Measurements from ENCODE around the gene MST1R. TPM values are rescaled to one million over a fixed set of nuclear protein-coding genes. Genes with fewer than 3 reads are reported as not detected.

MST1R gene
- total RNA-seq, 5 donors from 2014 or later (not counting 1 experiment from before 2014, with no cell fraction given), result 0.59 to 1.6 (median 1.3) TPM

- peak in 1 of 35 experiments; percentile 13 for DNase-seq
- no peaks in the 10 kb centered on the region for H3K27me3 ChIP-seq (replicated peaks in 1 of 2; ENCODE audit: control insufficient read depth in 2 of 2, extremely low read depth in 1 of 2, insufficient read depth in 2 of 2, low read length in 1 of 2)
- no peak overlapping the region for H3K4me3 ChIP-seq (ENCODE audit: control insufficient read depth in 1 of 2, extremely low read depth in 1 of 2, low read length in 1 of 2)
- no peak overlapping the region for H3K27ac ChIP-seq (ENCODE audit: low read length)
- Mint-ChIP-seq H3K9me3 (no peaks in the 10 kb centered on the region), H3K36me3 (peaks cover 3% of the 10 kb centered on the region), H3K4me3 (no peak overlapping the region), H3K4me1 (no peaks in the 10 kb centered on the region), H3K27ac (no peak overlapping the region), H3K27me3 (no peaks in the 10 kb centered on the region)
- no peaks in the 10 kb centered on the region for H3K4me1 ChIP-seq (ENCODE audit: control insufficient read depth in 1 of 2, extremely low read depth in 1 of 2, insufficient read depth in 2 of 2, low read length in 2 of 2)
- peaks cover 0 to 2% of the 10 kb centered on the region in 2 donors for H3K36me3 ChIP-seq (ENCODE audit: control insufficient read depth in 2 of 2, extremely low read depth in 1 of 2, insufficient read depth in 1 of 2, low read length in 1 of 2)
- ATAC-seq (replicated peaks in 1 of 4), result no peak
- no peaks in the 10 kb centered on the region for H3K9me3 ChIP-seq
- ChIA-PET CTCF (interaction anchor here (0.5 to 0.9 kb wide), 2 partner anchors 38 to 167 kb away, joined by 4 to 5 read pairs; partner anchors contain the start of gene INKA1 (in 1 of the 2)), POLR2A (no interaction called here)
Measured at GRCh38 chr3:49841126-49841696, 62.5 kb downstream of the MST1R start.

GRCh38 chr3:49840388-49840787 is 63.3 kb downstream of the MST1R start:
- no peaks in the 10 kb centered on the region for H3K9me3 Mint-ChIP-seq
- Histone ChIP-seq H3K4me1 (ENCODE audit: control insufficient read depth in 1 of 2, extremely low read depth in 1 of 2, insufficient read depth in 2 of 2, low read length in 2 of 2) (no peaks in the 10 kb centered on the region), H3K36me3 (ENCODE audit: control insufficient read depth in 2 of 2, extremely low read depth in 1 of 2, insufficient read depth in 1 of 2, low read length in 1 of 2) (no peaks in the 10 kb centered on the region), H3K9me3 (no peaks in the 10 kb centered on the region), H3K27me3 (replicated peaks in 1 of 2; ENCODE audit: control insufficient read depth in 2 of 2, extremely low read depth in 1 of 2, insufficient read depth in 2 of 2, low read length in 1 of 2) (no peaks in the 10 kb centered on the region), H3K27ac (ENCODE audit: low read length) (no peak overlapping the region), H3K4me3 (ENCODE audit: control insufficient read depth in 1 of 2, extremely low read depth in 1 of 2, low read length in 1 of 2) (no peak overlapping the region)
- DNase-seq (no peak), ATAC-seq (replicated peaks in 1 of 4) (no peak)
- H3K4me3 Mint-ChIP-seq, result no peak overlapping the region
- H3K4me1 Mint-ChIP-seq, result no peaks in the 10 kb centered on the region
- H3K27ac Mint-ChIP-seq, result no peak overlapping the region
- ChIA-PET CTCF (interaction anchor here (0.9 to 3.8 kb wide), 4 partner anchors 12 to 38 kb away, joined by 3 to 56 read pairs (median 9); partner anchors contain the start of gene INKA1 (in 2 of the 2)), POLR2A (no interaction called here)
- peaks cover 3% of the 10 kb centered on the region for H3K36me3 Mint-ChIP-seq
- H3K27me3 Mint-ChIP-seq, result no peaks in the 10 kb centered on the region
- WGBS (ENCODE audit: insufficient coverage), result 95% methylated on average over 2 of the region's 2 CpGs

- no peak overlapping the region for H3K27ac ChIP-seq (ENCODE audit: low read length)
- H3K4me1 ChIP-seq (ENCODE audit: control insufficient read depth in 1 of 2, extremely low read depth in 1 of 2, insufficient read depth in 2 of 2, low read length in 2 of 2), result no peaks in the 10 kb centered on the region
- H3K27me3 Mint-ChIP-seq, result no peaks in the 10 kb centered on the region
- POLR2A ChIA-PET, result interaction anchor here (0.7 to 1.0 kb wide), 3 partner anchors 36 to 38 kb away, joined by 5 to 8 read pairs (median 5); partner anchors contain the start of gene INKA1 (in 2 of the 2)
- no peaks in the 10 kb centered on the region for H3K4me1 Mint-ChIP-seq
- no peak overlapping the region for H3K4me3 ChIP-seq (ENCODE audit: control insufficient read depth in 1 of 2, extremely low read depth in 1 of 2, low read length in 1 of 2)
- H3K27ac Mint-ChIP-seq, result no peak overlapping the region
- H3K4me3 Mint-ChIP-seq, result no peak overlapping the region
- H3K9me3 ChIP-seq, result no peaks in the 10 kb centered on the region
- WGBS (ENCODE audit: insufficient coverage), result 20% methylated on average over 3 of the region's 6 CpGs
- CTCF ChIA-PET, result interaction anchor here (0.7 to 3.8 kb wide), 14 partner anchors 9 to 1435 kb away, joined by 3 to 56 read pairs (median 4); partner anchors contain the start of genes INKA1 (in 2 of the 2), IP6K1 (in 1 of the 2) and UBA7 (in 1 of the 2)
- no peaks in the 10 kb centered on the region for H3K9me3 Mint-ChIP-seq
- DNase-seq (peak; percentile 60 to 92 (median 77)), ATAC-seq (replicated peaks in 1 of 4) (peak; percentile 90 to 98 (median 94))
- H3K27me3 ChIP-seq (replicated peaks in 1 of 2; ENCODE audit: control insufficient read depth in 2 of 2, extremely low read depth in 1 of 2, insufficient read depth in 2 of 2, low read length in 1 of 2), result no peaks in the 10 kb centered on the region
- no peaks in the 10 kb centered on the region for H3K36me3 ChIP-seq (ENCODE audit: control insufficient read depth in 2 of 2, extremely low read depth in 1 of 2, insufficient read depth in 1 of 2, low read length in 1 of 2)
- peaks cover under 1% of the 10 kb centered on the region for H3K36me3 Mint-ChIP-seq
Measured at GRCh38 chr3:49839193-49839809, 64.4 kb downstream of the MST1R start.

Other genes with a start within 250 kb of the MST1R start
- gene APEH, start 229.5 kb downstream of the MST1R start, total RNA-seq, result 100 to 1,000 TPM in 4 of 5 donors, 10 to 100 TPM in 1; 82.8 to 162 (median 141) TPM
- gene MST1, start 214.4 kb downstream of the MST1R start, total RNA-seq, result 10 to 100 TPM in 4 of 5 donors, 1 to 10 TPM in 1; 9.9 to 16.1 (median 12.6) TPM
- 10 to 100 TPM; 40.9 to 79.8 (median 72.8) TPM for gene RNF123, start 214.3 kb downstream of the MST1R start, total RNA-seq
- 1 to 10 TPM in 1 of 5 donors, under 1 TPM in 2, not detected in 2; 0.20 to 1.4 (median 0.26) TPM for gene AMIGO3, start 184.2 kb downstream of the MST1R start, total RNA-seq
- 10 to 100 TPM; 34.5 to 54.5 (median 39.9) TPM for gene GMPPB, start 179.9 kb downstream of the MST1R start, total RNA-seq
- 10 to 100 TPM; 31.6 to 62.2 (median 57.0) TPM for gene IP6K1, start 117.3 kb downstream of the MST1R start, total RNA-seq
- under 1 TPM in 4 of 5 donors, not detected in 1; 0.35 to 0.68 (median 0.36) TPM for gene CDHR4, start 104.0 kb downstream of the MST1R start, total RNA-seq
- gene INKA1, start 100.6 kb downstream of the MST1R start, total RNA-seq, result 1 to 10 TPM in 4 of 5 donors, under 1 TPM in 1; 0.73 to 2.7 (median 1.8) TPM
- 100 to 1,000 TPM; 246 to 299 (median 293) TPM for gene UBA7, start 89.9 kb downstream of the MST1R start, total RNA-seq
- gene TRAIP, start 47.3 kb downstream of the MST1R start, total RNA-seq, result 1 to 10 TPM; 4.0 to 5.7 (median 4.4) TPM
- gene CAMKV, start 34.0 kb downstream of the MST1R start, total RNA-seq, result under 1 TPM in 3 of 5 donors, not detected in 2; 0.18 to 0.35 (median 0.28) TPM
- 10 to 100 TPM in 3 of 5 donors, 1 to 10 TPM in 2; 5.4 to 15.0 (median 11.7) TPM for gene MON1A, start 25.9 kb upstream of the MST1R start, total RNA-seq
- gene RBM6, start 36.3 kb upstream of the MST1R start, total RNA-seq, result 100 to 1,000 TPM; 127 to 149 (median 140) TPM
- gene RBM5, start 185.0 kb upstream of the MST1R start, total RNA-seq, result 100 to 1,000 TPM; 293 to 354 (median 316) TPM

Measured in T-cell (primary cell).